Keratinocyte (primary cell): ENCODE results near the gene CMSS1. TPM values are rescaled to one million over a fixed set of nuclear protein-coding genes. Genes with fewer than 3 reads are reported as not detected.

Experiments used
- polyA plus RNA-seq, 5 experiments: library from polyadenylated mRNA; depleted of rRNA in 3 of 5; stranded (reverse) in 3 of 5; stranded (forward) in 1 of 5; unstranded in 1 of 5; fragments of >200 nt; gene quantifications; 1 replicate in 1 of 5; 2 replicates in 3 of 5; 3 replicates in 1 of 5; pipeline versions ENCODE4 v1.2.1 to v1.2.3, GENCODE V29; 2011 to 2012; ENCODE audit warnings: missing spikeins in 2 of 5, low read depth in 1 of 5, low replicate concordance in 1 of 5
- small RNA-seq, 3 experiments: library from RNA; depleted of rRNA; stranded (forward); fragments of <200 nt; gene quantifications; one replicate each; pipeline ENCODE3, GENCODE V24; 2012; ENCODE audit warnings: low read depth in 3 of 3, low replicate concordance in 1 of 3; ENCODE audit not compliant: insufficient read length in 3 of 3

CMSS1 gene
- polyA plus RNA-seq, 1 donor (not counting 4 experiments of a cell fraction or from before 2014, with no cell fraction given) = 37.2 TPM

Small RNA genes within 50 kb of the gene (small RNA-seq; reads per million reads assigned to genes)
- gene MIR3921 = 0 to 0.25 (median 0) reads per million in 3 experiments

Other genes starting within 250 kb of the CMSS1 start
- 98.8 to 180 TPM (median 102 TPM) in 3 replicates for gene COL8A1, start 179.3 kb upstream of the CMSS1 start, polyA plus RNA-seq